Prostate gland (tissue), 2 donors: ENCODE measurements around the gene SPATA24. TPM values are rescaled to one million over a fixed set of nuclear protein-coding genes. Genes with fewer than 3 reads are reported as not detected.

Experiments
- DNase-seq: peaks from one replicate; pipeline ENCODE4 v3.0.0-alpha.2; 2019; ENCODE audit warnings: low spot score
- H3K27ac ChIP-seq, 2 donors: fragments of 200-600 bp; sonication (generic); 2 replicates each; pipeline ENCODE4 v1.5.1; 2017 to 2019
- H3K27me3 ChIP-seq: fragments of 200-600 bp; sonication (generic); replicated peaks from 2 replicates; pipeline ENCODE4 v1.5.1; 2019; ENCODE audit not compliant: insufficient read depth
- H3K36me3 ChIP-seq, 2 donors: fragments of 200-600 bp; sonication (generic); 1 replicate in 1 of 2; 2 replicates in 1 of 2; pipeline versions ENCODE4 v1.5.1 to v1.8.1; 2017 to 2019
- H3K4me1 ChIP-seq: fragments of 200-600 bp; sonication (generic); replicated peaks from 2 replicates; pipeline ENCODE4 v1.5.1; 2019
- H3K4me3 ChIP-seq, 2 donors: fragments of 200-600 bp; sonication (generic); 2 replicates each; pipeline ENCODE4 v1.5.1; 2017 to 2019
- H3K9me3 ChIP-seq: fragments of 200-600 bp; sonication (generic); 2 replicates; pipeline ENCODE4 v1.5.1; 2017
- POLR2A ChIP-seq: fragments of 450-650 bp; IDR thresholded peaks from one replicate; pipeline ENCODE4 v1.6.1; 2016; ENCODE audit warnings: antibody characterized with exemption, mild to moderate bottlenecking
- POLR2AphosphoS5 ChIP-seq: sonication (generic); formaldehyde crosslinking; IDR thresholded peaks from one replicate; pipeline ENCODE4 v1.6.1; 2017; ENCODE audit warnings: antibody characterized with exemption
- WGBS: methylation state at CpG from one replicate; pipeline ENCODE4 v1.1.5; 2018; 5-methylcytosine and 5-hydroxymethylcytosine counted together
- intact Hi-C: fragments of 100-400 bp; cut with DNase I; formaldehyde crosslinking; loops from one replicate; pipeline ENCODE4 v1.14.2; 2022
- total RNA-seq, 2 donors: library from RNA; depleted of rRNA; stranded (reverse); fragments of >200 nt; gene quantifications; one replicate each; pipeline ENCODE4 v1.1.0, GENCODE V29; 2016
- TF ChIP-seq, protein P1 (sequence below), 4 experiments: fragments of 200-600 bp in 2 of 4; fragments of 450-650 bp in 2 of 4; sonication (generic) in 2 of 4; IDR thresholded peaks; 1 replicate in 3 of 4; 2 replicates in 1 of 4; pipeline ENCODE4 v1.5.1; 2016 to 2019; ENCODE audit warnings: antibody characterized with exemption in 4 of 4, mild to moderate bottlenecking in 2 of 4, moderate library complexity in 2 of 4

The SPATA24 gene, protein sequence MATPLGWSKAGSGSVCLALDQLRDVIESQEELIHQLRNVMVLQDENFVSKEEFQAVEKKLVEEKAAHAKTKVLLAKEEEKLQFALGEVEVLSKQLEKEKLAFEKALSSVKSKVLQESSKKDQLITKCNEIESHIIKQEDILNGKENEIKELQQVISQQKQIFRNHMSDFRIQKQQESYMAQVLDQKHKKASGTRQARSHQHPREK
- total RNA-seq = 10 to 100 TPM in 1 of 2 donors, 1 to 10 TPM in 1; 4.4 to 27.3 TPM

DNA sequence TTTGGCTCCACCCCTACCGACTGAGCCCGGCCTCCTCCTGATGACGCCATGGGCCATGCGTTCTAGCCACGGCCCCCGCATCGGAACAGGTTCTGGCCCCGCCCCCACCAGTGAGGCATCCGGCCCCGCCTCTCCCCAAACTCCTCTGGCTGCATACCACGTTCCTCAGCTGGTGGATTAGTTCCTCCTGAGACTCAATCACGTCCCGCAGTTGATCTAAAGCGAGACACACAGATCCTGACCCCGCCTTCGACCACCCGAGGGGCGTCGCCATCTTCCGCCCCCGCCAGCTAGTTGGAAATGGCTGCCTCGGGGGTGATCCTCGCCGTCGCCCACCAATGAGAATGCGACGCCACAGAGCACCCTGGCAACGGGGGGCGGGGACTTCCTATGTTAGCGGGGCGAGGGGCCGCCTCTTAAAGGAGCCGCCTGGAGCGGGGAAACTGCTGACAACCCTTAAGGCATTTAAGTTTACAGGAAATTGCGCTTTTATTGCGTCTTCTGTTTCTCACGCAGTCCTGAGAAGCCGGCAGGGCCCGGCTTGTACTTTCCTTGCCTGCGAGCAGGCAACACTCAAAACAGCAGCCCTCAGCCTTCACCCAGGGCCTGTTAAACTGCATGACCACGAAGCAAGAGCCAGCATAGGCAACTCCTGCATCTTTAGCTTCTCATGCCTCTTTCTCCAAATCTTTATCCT is at the start of gene SPATA24:
TSS of gene SPATA24 (minus strand) at position 303 of the 697 bp plus-strand sequence. CDS start at position 274, 29 bp downstream.
- intact Hi-C loops = no loop called here
- no peaks in the 10 kb centered on the region for H3K36me3 ChIP-seq
- peak; percentile 9 for TF ChIP-seq POLR2A
- peak; percentile 95 for TF ChIP-seq POLR2AphosphoS5
- TF ChIP-seq, protein P1, sequence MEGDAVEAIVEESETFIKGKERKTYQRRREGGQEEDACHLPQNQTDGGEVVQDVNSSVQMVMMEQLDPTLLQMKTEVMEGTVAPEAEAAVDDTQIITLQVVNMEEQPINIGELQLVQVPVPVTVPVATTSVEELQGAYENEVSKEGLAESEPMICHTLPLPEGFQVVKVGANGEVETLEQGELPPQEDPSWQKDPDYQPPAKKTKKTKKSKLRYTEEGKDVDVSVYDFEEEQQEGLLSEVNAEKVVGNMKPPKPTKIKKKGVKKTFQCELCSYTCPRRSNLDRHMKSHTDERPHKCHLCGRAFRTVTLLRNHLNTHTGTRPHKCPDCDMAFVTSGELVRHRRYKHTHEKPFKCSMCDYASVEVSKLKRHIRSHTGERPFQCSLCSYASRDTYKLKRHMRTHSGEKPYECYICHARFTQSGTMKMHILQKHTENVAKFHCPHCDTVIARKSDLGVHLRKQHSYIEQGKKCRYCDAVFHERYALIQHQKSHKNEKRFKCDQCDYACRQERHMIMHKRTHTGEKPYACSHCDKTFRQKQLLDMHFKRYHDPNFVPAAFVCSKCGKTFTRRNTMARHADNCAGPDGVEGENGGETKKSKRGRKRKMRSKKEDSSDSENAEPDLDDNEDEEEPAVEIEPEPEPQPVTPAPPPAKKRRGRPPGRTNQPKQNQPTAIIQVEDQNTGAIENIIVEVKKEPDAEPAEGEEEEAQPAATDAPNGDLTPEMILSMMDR (IDR thresholded peaks at IDR 0.05) = no peak
- no peaks in the 10 kb centered on the region for H3K27me3 ChIP-seq
- no peaks in the 10 kb centered on the region for H3K9me3 ChIP-seq
- H3K27ac ChIP-seq = peak within 1 kb of the TSS; percentile 89 to 94
- peaks cover 4% of the 10 kb centered on the region for H3K4me1 ChIP-seq
- peak within 1 kb of the TSS; percentile 43 to 45 for H3K4me3 ChIP-seq
- DNase-seq = peak; percentile 97
- WGBS = under 1% methylated on average over 41 of the region's 41 CpGs

DNA sequence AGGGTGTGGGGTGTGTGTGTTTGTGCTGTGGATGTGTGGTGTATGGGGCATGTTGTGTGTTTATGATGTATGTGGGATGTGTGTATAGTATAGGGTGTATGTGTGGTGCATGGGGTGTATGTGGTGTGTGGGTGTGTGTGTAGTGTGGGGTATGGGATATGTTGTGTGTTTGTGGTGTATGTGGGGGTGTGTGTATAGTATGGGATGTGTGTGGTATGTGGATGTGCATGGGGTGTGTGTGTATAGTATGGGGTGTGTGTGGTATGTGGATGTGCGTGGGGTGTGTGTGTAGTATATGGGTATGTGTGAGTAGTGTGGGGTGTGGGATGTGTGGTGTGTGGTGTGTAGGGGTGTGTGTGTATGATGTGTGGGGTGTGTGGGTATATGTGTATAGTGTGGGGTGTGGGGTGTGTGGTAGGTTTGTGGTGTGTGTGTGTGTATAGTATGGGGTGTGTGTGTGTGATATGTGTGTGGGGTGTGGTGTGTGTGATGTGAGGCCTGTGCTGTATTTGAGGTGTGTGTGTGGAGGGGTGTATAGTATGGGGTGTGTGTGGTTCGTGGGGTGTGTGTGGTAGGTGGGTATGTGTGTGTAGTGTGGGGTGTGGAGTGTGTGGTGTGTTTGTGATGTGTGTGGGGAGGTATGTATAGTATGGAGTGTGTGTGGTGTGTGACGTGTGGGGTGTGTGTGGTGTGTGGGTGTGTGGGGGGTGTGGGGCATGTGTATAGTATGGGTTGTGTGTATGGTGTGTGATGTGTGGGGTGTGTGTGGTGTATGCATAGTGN is 48.2 kb upstream of the SPATA24 start:
- Histone ChIP-seq H3K27ac (no peak overlapping the region), H3K36me3 (no peaks in the 10 kb centered on the region), H3K9me3 (no peaks in the 10 kb centered on the region), H3K27me3 (no peaks in the 10 kb centered on the region), H3K4me3 (no peak overlapping the region), H3K4me1 (no peaks in the 10 kb centered on the region)
- TF ChIP-seq POLR2AphosphoS5 = no peak
- no peak for TF ChIP-seq POLR2A
- TF ChIP-seq, protein P1 (IDR thresholded peaks at IDR 0.05) = no peak
- DNase-seq = no peak
- WGBS = 82% methylated on average over 3 of the region's 3 CpGs
- intact Hi-C loops = no loop called here

DNA sequence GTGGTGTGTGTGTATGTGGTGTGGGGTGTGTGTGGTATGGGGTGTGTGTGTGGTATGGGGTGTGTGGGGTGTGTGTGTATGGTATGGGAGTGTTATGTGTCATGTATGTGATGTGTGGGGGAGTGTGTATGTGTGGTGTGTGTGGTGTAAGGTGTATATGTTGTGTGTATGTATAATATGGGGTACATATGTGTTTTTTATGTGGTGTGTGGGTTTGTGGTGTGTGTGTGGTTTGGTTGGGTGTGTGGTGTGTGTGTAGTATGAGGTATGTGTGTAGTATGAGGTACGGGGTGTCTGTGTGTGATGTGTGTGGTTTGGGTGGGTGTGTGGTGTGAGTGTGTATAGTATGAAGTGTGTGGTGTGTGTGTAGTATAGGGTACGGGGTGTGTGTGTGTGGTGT is 47.3 kb upstream of the SPATA24 start:
- WGBS = 96% methylated on average over 2 of the region's 2 CpGs
- DNase-seq = no peak
- intact Hi-C loops = no loop called here
- no peaks in the 10 kb centered on the region for H3K36me3 ChIP-seq
- TF ChIP-seq POLR2AphosphoS5 (no peak), POLR2A (no peak)
- TF ChIP-seq, protein P1 (IDR thresholded peaks at IDR 0.05) = no peak
- no peak overlapping the region for H3K27ac ChIP-seq
- H3K4me3 ChIP-seq = no peak overlapping the region
- no peaks in the 10 kb centered on the region for H3K9me3 ChIP-seq
- no peaks in the 10 kb centered on the region for H3K4me1 ChIP-seq
- H3K27me3 ChIP-seq = no peaks in the 10 kb centered on the region

DNA sequence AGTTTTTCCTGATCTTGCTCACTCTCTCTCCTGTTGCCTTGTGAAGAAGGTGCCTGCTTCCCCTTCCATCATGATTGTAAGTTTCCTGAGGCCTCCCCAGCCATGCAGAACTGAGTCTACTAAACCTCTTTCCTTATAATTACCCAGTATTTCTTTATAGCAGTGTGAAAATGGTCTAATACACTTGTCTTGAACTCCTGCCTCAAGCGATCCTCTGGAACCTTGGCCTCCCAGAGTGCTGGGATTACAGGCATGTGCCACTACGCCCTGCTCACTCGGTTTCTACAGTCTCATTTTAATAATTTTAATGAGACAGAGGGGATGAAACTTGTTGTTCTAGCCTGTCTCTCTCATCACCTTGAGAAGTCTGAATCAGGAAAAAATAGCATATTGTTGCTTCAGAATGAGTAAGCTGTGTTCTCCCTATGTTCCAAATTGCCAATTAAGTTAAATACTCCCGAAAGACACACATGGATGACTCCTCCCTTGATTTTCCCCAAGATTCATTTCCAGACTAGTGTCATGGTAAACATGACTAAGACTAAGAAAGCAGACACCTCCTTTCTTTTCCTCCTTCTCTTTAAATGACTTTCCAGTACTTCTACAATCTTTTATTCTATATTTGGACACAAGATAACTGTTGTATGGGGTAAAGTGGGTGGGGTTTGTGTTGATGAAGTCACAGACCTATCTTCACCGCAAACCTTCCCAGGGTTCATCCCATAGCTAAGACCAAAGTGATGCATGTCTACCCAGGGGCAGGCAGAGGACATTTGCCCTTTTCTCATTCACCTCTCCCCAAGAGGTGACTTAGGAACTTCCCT is 43.3 kb upstream of the SPATA24 start:
- Histone ChIP-seq H3K4me1 (no peaks in the 10 kb centered on the region), H3K4me3 (no peak overlapping the region), H3K36me3 (no peaks in the 10 kb centered on the region), H3K27me3 (no peaks in the 10 kb centered on the region), H3K9me3 (no peaks in the 10 kb centered on the region), H3K27ac (no peak overlapping the region)
- no peak for DNase-seq
- intact Hi-C loops = no loop called here
- no peak for TF ChIP-seq POLR2AphosphoS5
- no peak for TF ChIP-seq POLR2A
- TF ChIP-seq, protein P1 (IDR thresholded peaks at IDR 0.05) = no peak
- 88% methylated on average over 5 of the region's 5 CpGs for WGBS
